HG03432 (cell line): ENCODE measurements around the gene EDARADD.
A peak's percentile ranks its signal among the peaks of the same experiment; 100 is the strongest.

Experiments
- ATAC-seq: cut with Tn5 transposase; IDR thresholded peaks from one replicate; pipeline ENCODE4 v1.9.1; 2021; ENCODE audit warnings: mild to moderate bottlenecking, moderate library complexity; ENCODE audit not compliant: unreplicated experiment

Gene EDARADD

GRCh38 chr1:236511735-236512418 lies 117.8 kb downstream of the EDARADD start:
- no peak for ATAC-seq

GRCh38 chr1:236514703-236515442 lies 120.8 kb downstream of the EDARADD start:
- no peak for ATAC-seq

- ATAC-seq = no peak
These were observed 121.4 kb downstream of the EDARADD start for GRCh38 chr1:236515443-236515958.

GRCh38 chr1:236516929-236517704 lies 123.0 kb downstream of the EDARADD start:
- no peak for ATAC-seq

GRCh38 chr1:236518322-236518721 lies 124.2 kb downstream of the EDARADD start:
- ATAC-seq = no peak

GRCh38 chr1:236520445-236521005 lies 126.4 kb downstream of the EDARADD start:
- ATAC-seq = no peak

GRCh38 chr1:236522937-236523703 lies 129.0 kb downstream of the EDARADD start:
- peak; percentile 2 for ATAC-seq

- peak; percentile 74 for ATAC-seq
These were observed 129.6 kb downstream of the EDARADD start, which contains the start of gene LGALS8 for GRCh38 chr1:236523704-236524141. Gene LGALS8 (plus strand): TSS chr1:236523982. CDS start chr1:236526071, 2,089 bp downstream.

- peak; percentile 91 for ATAC-seq
These were observed 130.2 kb downstream of the EDARADD start for GRCh38 chr1:236524142-236524894.

- ATAC-seq = no peak
These were observed 130.8 kb downstream of the EDARADD start for GRCh38 chr1:236524895-236525184.

- ATAC-seq = no peak
These were observed 132.0 kb downstream of the EDARADD start for GRCh38 chr1:236526079-236526478.

- no peak for ATAC-seq
These were observed 136.2 kb downstream of the EDARADD start for GRCh38 chr1:236530286-236530685.

- no peak for ATAC-seq
These were observed 136.9 kb downstream of the EDARADD start for GRCh38 chr1:236530959-236531358.

- ATAC-seq = no peak
These were observed 138.8 kb downstream of the EDARADD start for GRCh38 chr1:236532850-236533249.

- no peak for ATAC-seq
These were observed 140.1 kb downstream of the EDARADD start for GRCh38 chr1:236534151-236534651.
